ENCODE results near the gene FFAR4. TPM values are rescaled to one million over a fixed set of nuclear protein-coding genes. Genes with fewer than 3 reads are reported as not detected.

Gene FFAR4
- total RNA-seq, 1 experiment from 2014 or later: not detected

DNA sequence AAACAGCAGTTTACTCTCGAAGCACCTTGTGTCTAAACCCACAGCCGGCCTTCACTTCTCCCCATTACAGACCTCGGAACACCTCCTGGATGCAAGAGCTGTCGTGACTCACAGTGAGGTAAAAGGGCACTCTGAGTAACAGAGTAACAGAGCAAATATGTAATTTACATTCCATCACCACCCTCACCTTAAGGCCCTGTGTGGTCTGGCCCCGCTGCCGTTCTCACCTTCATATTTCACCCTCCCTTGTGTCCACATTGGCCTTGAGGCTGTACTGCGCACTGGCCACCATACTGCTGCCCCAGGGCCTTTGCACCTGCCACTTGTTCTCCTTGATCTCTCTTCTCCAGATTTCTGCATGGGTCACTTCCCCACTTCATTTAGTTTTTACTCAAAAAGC lies 12.6 kb downstream of the FFAR4 start:
- CTCF ChIA-PET: no interaction called here
- Histone ChIP-seq H3K27me3 (replicated peaks; ENCODE audit: insufficient read depth, low read depth, low read length, poor library complexity) (no peaks in the 10 kb centered on the region), H3K9me3 (ENCODE audit: low read depth, low read length, poor library complexity, severe bottlenecking) (no peaks in the 10 kb centered on the region), H3K36me3 (ENCODE audit: insufficient read depth, low read length, poor library complexity, severe bottlenecking) (no peaks in the 10 kb centered on the region), H3K4me1 (ENCODE audit: insufficient read depth, low read length, poor library complexity, severe bottlenecking) (no peaks in the 10 kb centered on the region), H3K27ac (ENCODE audit: low read depth, low read length, poor library complexity, severe bottlenecking) (no peak overlapping the region), H3K4me3 (ENCODE audit: low read depth, low read length, poor library complexity, severe bottlenecking) (no peak overlapping the region)
- no TSS peak for BruUV-seq (replicated peaks)
- no peak for DNase-seq (ENCODE audit: low spot score)
- intact Hi-C loops (cut with micrococcal nuclease; ENCODE audit: unreplicated experiment): no loop called here
- TF ChIP-seq CTCF (conservative IDR thresholded peaks at IDR 0.05; ENCODE audit: low read depth, low read length): no peak
- no peak for TF ChIP-seq EZH2 (IDR thresholded peaks at IDR 0.05; ENCODE audit: borderline replicate concordance, low read depth, low read length, poor library complexity, severe bottlenecking)
- POLR2A ChIA-PET (ENCODE audit: low non-redundant PET): no interaction called here

- intact Hi-C loops (cut with micrococcal nuclease; ENCODE audit: unreplicated experiment): no loop called here
- BruUV-seq (replicated peaks): no TSS peak
- Histone ChIP-seq H3K4me1 (ENCODE audit: insufficient read depth, low read length, poor library complexity, severe bottlenecking) (no peaks in the 10 kb centered on the region), H3K27ac (ENCODE audit: low read depth, low read length, poor library complexity, severe bottlenecking) (no peak overlapping the region), H3K36me3 (ENCODE audit: insufficient read depth, low read length, poor library complexity, severe bottlenecking) (no peaks in the 10 kb centered on the region), H3K27me3 (replicated peaks; ENCODE audit: insufficient read depth, low read depth, low read length, poor library complexity) (no peaks in the 10 kb centered on the region), H3K4me3 (ENCODE audit: low read depth, low read length, poor library complexity, severe bottlenecking) (no peak overlapping the region), H3K9me3 (ENCODE audit: low read depth, low read length, poor library complexity, severe bottlenecking) (no peaks in the 10 kb centered on the region)
- ChIA-PET POLR2A (ENCODE audit: low non-redundant PET) (no interaction called here), CTCF (no interaction called here)
- TF ChIP-seq CTCF (conservative IDR thresholded peaks at IDR 0.05; ENCODE audit: low read depth, low read length) (no peak), EZH2 (IDR thresholded peaks at IDR 0.05; ENCODE audit: borderline replicate concordance, low read depth, low read length, poor library complexity, severe bottlenecking) (no peak)
- DNase-seq (ENCODE audit: low spot score): no peak
Observed at GRCh38 chr10:93579985-93580711, 13.7 kb downstream of the FFAR4 start.

DNA sequence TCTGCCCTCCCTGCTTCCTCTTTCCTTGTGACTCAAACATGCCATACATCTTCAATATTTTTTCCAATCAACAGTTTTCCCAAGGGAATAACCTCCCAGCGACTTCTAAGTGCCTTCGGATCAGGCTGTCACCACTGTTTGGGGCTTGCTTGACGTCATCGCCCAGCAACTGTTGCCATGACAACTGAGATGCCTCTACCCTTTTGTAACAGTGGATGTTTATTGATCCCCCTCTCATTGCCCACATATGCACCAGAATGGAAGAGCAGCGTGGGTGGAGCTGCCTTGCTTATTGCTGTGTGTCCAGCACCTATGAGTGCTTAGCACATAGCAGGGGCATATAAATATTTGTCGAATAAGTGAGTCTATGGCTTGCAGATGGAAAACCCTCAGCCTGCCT lies 14.4 kb downstream of the FFAR4 start:
- Histone ChIP-seq H3K4me1 (ENCODE audit: insufficient read depth, low read length, poor library complexity, severe bottlenecking) (no peaks in the 10 kb centered on the region), H3K4me3 (ENCODE audit: low read depth, low read length, poor library complexity, severe bottlenecking) (no peak overlapping the region), H3K27ac (ENCODE audit: low read depth, low read length, poor library complexity, severe bottlenecking) (no peak overlapping the region), H3K27me3 (replicated peaks; ENCODE audit: insufficient read depth, low read depth, low read length, poor library complexity) (no peaks in the 10 kb centered on the region), H3K9me3 (ENCODE audit: low read depth, low read length, poor library complexity, severe bottlenecking) (no peaks in the 10 kb centered on the region), H3K36me3 (ENCODE audit: insufficient read depth, low read length, poor library complexity, severe bottlenecking) (no peaks in the 10 kb centered on the region)
- POLR2A ChIA-PET (ENCODE audit: low non-redundant PET): no interaction called here
- DNase-seq (ENCODE audit: low spot score): peak; percentile 33
- CTCF ChIA-PET: no interaction called here
- intact Hi-C loops (cut with micrococcal nuclease; ENCODE audit: unreplicated experiment): no loop called here
- TF ChIP-seq CTCF (conservative IDR thresholded peaks at IDR 0.05; ENCODE audit: low read depth, low read length) (no peak), EZH2 (IDR thresholded peaks at IDR 0.05; ENCODE audit: borderline replicate concordance, low read depth, low read length, poor library complexity, severe bottlenecking) (no peak)
- no TSS peak for BruUV-seq (replicated peaks)

All from A673 (cell line).